Measurements from ENCODE around the gene PRR15L. TPM values are rescaled to one million over a fixed set of nuclear protein-coding genes. Genes with fewer than 3 reads are reported as not detected.
A peak's percentile ranks its signal among the peaks of the same experiment; 100 is the strongest.

Gene PRR15L
- total RNA-seq, 1 experiment from 2014 or later: not detected

DNA sequence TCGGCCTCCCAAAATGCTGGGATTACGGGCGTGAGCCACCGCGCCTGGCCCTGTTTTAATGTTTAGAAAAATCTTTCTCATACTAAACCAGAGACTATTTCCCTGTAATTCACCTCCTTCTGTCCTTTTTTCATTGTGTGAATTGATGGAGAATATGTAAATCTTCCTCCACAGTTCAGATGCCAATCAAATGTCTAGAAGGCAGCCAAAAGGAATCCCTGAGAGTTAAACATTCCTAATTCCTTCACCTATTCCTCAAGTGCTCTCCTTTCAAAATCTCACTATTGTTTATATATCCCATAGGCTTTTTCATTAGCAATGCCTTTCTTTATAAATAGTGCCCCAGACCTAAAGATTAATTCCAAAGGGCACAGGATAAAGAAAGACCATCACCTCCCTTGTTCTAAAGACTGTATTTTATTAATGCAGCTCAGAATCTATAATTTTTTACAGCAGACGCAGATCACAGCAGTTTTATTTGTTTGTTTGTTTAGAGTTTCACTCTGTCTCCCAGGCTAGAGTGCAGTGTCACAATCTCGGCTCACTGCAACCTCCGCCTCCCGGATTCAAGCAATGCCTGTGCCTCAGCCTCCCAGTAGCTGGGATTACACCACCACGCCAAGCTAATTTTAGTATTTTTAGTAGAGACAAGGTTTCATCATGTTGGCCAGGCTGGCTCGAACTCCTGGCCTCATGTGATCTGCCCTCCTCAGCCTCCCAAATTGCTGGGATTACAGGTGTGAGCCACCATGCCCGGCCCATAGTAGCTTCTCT, 49.4 kb upstream of the PRR15L start:
- Histone ChIP-seq H4K5ac (ENCODE audit: insufficient read length, low read depth, low read length) (no peak overlapping the region), H3K56ac (ENCODE audit: insufficient read length, low read depth, low read length) (no peak overlapping the region), H3K27me3 (ENCODE audit: insufficient read depth, low read length) (no peaks in the 10 kb centered on the region), H3K18ac (ENCODE audit: insufficient read length, low read depth, low read length) (no peak overlapping the region), H2BK5ac (ENCODE audit: insufficient read length, low read length) (no peak overlapping the region), H2AK5ac (ENCODE audit: insufficient read length, low read length) (no peak overlapping the region), H2BK15ac (ENCODE audit: low read depth, low read length) (no peak overlapping the region), H3K9ac (ENCODE audit: extremely low read depth, insufficient read length, low read length) (no peak overlapping the region), H3K23ac (ENCODE audit: insufficient read length, low read depth, low read length) (no peak overlapping the region), H3K4ac (ENCODE audit: low read depth, low read length) (no peak overlapping the region), H3K23me2 (ENCODE audit: insufficient read length, low read depth, low read length, poor library complexity, severe bottlenecking) (peaks cover 8% of the 10 kb centered on the region), H3K4me1 (ENCODE audit: insufficient read depth, low read length) (peaks cover 17% of the 10 kb centered on the region; the same call in 1 of the 2 replicates), H3K9me3 (ENCODE audit: control insufficient read depth, low read depth, low read length) (no peaks in the 10 kb centered on the region), H3K14ac (ENCODE audit: insufficient read depth, low read length) (no peak overlapping the region), H3K27ac (ENCODE audit: insufficient read length, low read depth, low read length) (no peak overlapping the region), H2AFZ (ENCODE audit: low read length) (no peak overlapping the region), H4K20me1 (ENCODE audit: control insufficient read depth, insufficient read depth, insufficient read length) (no peaks in the 10 kb centered on the region), H3K79me2 (ENCODE audit: insufficient read depth, low read length) (no peaks in the 10 kb centered on the region), H3K4me2 (ENCODE audit: insufficient read depth, insufficient read length, low read length) (no peak overlapping the region), H3T11ph (ENCODE audit: low read length) (no peak overlapping the region), H4K8ac (replicated peaks; ENCODE audit: insufficient read length, low read depth, low read length) (no peak overlapping the region), H4K91ac (ENCODE audit: insufficient read length, low read depth, low read length) (no peak overlapping the region), H2BK12ac (ENCODE audit: insufficient read length, low read depth, low read length) (no peak overlapping the region), H2BK120ac (ENCODE audit: low read depth, low read length, poor library complexity, severe bottlenecking) (no peak overlapping the region), H3K79me1 (ENCODE audit: insufficient read depth, low read depth, low read length, poor library complexity, severe bottlenecking) (no peaks in the 10 kb centered on the region), H2BK20ac (ENCODE audit: low read depth, low read length, poor library complexity, severe bottlenecking) (no peak overlapping the region)
- no CpG with 5 or more reads among the region's 12 CpGs for WGBS (ENCODE audit: extremely low coverage, insufficient read length, low lambda C conversion rate)
- H3K27me3 Mint-ChIP-seq (ENCODE audit: low read depth): peaks cover 5% of the 10 kb centered on the region
- peak overlapping the region in 1 of 3 experiments; percentile 39; a peak in 1 of 7 replicates for H3K27ac Mint-ChIP-seq
- DNase-seq: no peak
- H3K9me3 Mint-ChIP-seq: peaks cover 0 to 3% of the 10 kb centered on the region in 2 experiments; a peak in 2 of 5 replicates
- H3K36me3 Mint-ChIP-seq (ENCODE audit: insufficient read depth in 1 of 3, low read depth in 3 of 3): peaks cover 0 to 4% (median 0%) of the 10 kb centered on the region in 3 experiments; a peak in 2 of 7 replicates
- H3K4me1 Mint-ChIP-seq: peaks cover 50 to 54% of the 10 kb centered on the region in 2 experiments
- H3K4me3 Mint-ChIP-seq: no peak overlapping the region
- TF ChIP-seq, protein P1, sequence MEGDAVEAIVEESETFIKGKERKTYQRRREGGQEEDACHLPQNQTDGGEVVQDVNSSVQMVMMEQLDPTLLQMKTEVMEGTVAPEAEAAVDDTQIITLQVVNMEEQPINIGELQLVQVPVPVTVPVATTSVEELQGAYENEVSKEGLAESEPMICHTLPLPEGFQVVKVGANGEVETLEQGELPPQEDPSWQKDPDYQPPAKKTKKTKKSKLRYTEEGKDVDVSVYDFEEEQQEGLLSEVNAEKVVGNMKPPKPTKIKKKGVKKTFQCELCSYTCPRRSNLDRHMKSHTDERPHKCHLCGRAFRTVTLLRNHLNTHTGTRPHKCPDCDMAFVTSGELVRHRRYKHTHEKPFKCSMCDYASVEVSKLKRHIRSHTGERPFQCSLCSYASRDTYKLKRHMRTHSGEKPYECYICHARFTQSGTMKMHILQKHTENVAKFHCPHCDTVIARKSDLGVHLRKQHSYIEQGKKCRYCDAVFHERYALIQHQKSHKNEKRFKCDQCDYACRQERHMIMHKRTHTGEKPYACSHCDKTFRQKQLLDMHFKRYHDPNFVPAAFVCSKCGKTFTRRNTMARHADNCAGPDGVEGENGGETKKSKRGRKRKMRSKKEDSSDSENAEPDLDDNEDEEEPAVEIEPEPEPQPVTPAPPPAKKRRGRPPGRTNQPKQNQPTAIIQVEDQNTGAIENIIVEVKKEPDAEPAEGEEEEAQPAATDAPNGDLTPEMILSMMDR (conservative IDR thresholded peaks at IDR 0.05): no peak
